ENCODE measurements around the gene ZNF507. TPM values are rescaled to one million over a fixed set of nuclear protein-coding genes. Genes with fewer than 3 reads are reported as not detected.
"Not testable (repeated sequence)": the region's sequence is repeated elsewhere in the genome, so short reads cannot be mapped to it uniquely, and the experiment has no call there.

The ZNF507 gene
- total RNA-seq, 1 donor from 2014 or later = 20.3 TPM

DNA sequence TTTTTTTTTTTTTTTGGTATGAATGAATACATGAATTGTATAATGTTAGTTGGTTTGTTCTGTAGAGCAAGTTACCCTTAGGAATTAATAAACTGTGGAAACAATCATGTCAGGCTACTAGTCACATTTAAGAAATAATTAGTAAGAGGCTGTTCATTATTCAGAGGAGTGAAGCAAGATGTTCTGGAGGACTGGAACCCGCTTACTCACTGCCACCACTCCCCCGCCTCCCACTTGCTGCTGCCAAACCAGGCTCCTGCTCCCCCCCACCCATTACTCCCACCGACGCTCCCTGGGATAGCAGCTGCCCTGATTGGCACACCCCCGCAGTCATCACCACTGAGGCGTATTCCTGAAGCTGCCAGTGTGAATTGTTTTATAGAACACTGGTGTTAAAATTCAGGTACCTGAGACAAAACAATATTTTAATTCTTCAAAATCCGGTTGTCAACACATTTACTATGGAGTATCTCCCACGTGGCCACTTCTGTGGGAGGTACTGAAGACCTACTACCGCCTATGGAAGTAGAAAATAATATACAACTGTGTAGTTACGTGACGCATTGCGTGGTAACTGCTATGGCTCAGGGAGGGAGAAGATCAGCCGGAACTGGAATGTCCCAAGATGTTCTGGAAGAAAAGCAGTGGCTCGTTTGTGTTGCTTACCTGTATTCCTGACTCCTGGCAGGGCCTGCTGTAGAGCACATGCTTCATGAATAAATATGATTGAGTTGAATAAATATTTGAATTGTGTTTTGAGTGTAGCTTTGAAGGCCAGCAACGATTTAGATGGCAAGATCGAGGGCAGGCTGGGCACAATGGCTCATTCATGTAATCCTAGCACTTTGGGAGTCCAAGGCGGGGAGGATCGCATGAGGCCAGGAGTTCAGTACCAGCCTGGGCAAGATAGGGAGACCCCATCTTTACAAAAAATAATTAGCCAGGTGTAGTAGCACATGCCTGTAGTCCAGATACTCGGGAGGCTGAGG, 61.9 kb downstream of the ZNF507 start:
- peak; percentile 87 for DNase-seq (ENCODE audit: low read depth)

- DNase-seq (ENCODE audit: low read depth) = no peak
These were observed 69.8 kb downstream of the ZNF507 start for GRCh38 chr19:32415246-32415645.

DNA sequence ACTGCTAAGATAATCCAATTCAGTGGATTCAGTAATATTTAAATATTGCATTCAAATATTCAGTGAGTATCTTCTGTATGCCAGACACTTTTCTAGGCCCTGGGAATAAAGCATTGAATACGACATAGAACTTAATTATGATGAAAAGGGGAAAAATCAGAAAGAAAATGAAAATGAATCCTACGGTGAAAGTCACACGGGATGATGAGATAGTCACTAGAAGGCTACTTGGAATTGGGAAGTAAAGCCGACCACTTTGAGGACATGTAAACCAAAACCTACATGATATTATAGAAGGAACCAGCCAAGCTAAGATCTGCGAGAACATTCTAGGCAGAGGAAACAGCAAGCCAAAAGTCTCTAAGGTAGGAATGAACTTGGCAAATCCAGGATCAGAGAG, 70.3 kb downstream of the ZNF507 start:
- no peak for DNase-seq (ENCODE audit: low read depth)

DNA sequence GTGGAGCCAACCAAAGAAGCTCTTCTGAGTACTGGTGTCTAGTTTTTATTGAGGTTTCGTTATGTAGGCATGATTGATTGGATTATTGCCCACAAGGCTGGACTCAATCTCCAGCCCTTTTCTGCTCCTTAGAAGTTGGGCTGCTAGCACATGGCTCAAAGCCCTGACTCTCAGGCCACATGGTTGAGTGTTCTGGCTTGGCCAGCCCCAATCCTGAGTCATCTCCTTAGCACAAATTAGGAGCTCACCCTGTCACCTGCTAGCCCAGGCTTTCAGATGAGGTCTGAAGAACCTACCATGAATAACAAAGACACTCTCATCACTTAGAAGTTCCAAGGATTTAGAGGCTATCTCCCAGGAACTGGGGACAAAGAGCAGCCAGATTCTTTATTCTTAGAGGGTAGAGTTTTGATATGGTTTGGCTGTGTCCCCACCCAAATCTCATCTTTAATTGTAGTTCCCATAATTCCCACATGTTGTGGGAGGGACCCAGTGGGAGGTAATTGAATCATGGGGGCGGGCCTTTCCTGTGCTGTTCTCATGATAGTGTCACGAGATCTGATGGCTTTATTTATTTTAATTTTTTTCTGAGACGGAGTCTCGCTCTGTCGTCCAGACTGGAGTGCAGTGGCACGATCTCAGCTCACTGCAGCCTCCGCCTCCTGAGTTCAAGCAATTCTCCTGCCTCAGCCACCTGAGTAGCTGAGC, 71.5 kb downstream of the ZNF507 start:
- DNase-seq (ENCODE audit: low read depth) = no peak

- DNase-seq (ENCODE audit: low read depth) = no peak
These were observed 72.7 kb downstream of the ZNF507 start for GRCh38 chr19:32418155-32418554.

- no peak for DNase-seq (ENCODE audit: low read depth)
These were observed 76.4 kb downstream of the ZNF507 start for GRCh38 chr19:32421589-32422361.

- DNase-seq (ENCODE audit: low read depth) = no peak
These were observed 77.0 kb downstream of the ZNF507 start for GRCh38 chr19:32422435-32422834.

DNA sequence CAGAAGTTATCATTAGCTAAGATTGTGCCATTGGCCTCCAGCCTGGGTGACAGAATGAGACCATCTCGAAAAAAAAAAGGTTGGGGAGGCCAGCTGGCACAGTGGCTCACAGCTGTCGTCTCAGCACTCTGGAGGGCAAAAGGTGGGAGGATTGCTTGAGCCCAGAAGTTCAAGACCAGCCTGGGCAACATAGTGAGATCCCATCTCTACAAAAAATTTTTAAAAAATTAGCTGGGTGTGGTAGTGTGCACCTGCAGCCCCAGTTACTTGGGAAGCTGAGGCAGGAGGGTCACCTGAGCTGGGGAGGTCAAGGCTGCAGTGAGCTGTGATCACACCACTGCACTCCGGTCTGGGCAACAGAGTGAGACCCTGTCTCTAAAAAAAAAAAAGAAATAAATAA, 78.5 kb downstream of the ZNF507 start:
- DNase-seq (ENCODE audit: low read depth) = not testable (repeated sequence)

DNA sequence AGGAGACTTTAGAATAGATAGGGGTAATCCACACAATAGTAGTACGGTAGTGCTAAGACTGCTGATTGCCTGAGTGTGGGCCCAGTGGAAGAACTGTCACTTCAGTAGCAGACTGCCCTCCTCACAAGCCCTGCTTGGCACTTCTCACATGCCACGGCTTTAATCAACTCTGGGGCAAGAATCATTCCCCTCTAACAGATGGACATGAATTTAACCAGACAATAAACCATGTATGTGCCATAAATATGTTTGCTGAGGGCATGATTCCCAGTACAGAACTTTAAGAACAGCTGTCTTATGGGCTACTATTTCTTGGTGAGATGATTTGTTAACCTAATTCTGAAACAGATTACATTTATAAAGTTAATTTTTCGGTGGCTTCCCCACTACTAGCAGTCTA, 82.1 kb downstream of the ZNF507 start:
- DNase-seq (ENCODE audit: low read depth) = no peak

DNA sequence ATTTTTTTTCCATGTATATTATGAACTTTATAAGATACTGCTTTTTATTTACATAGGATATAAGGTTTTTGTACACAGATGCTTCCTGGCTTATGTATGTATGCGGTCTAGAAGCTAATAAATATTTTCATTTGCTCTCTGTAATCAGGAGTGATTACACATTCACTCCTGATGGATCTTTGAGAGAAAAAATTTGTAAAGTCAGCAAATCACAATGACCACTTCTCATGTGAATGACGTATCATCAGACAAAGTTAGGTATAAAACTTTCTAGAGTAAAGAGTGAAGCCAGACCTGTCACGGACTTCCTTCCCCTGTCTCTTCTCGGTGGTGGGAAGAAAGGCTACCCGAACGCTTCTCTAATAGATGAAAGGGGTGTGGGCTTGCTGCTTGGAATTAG, 91.3 kb downstream of the ZNF507 start:
- no peak for DNase-seq (ENCODE audit: low read depth)

DNA sequence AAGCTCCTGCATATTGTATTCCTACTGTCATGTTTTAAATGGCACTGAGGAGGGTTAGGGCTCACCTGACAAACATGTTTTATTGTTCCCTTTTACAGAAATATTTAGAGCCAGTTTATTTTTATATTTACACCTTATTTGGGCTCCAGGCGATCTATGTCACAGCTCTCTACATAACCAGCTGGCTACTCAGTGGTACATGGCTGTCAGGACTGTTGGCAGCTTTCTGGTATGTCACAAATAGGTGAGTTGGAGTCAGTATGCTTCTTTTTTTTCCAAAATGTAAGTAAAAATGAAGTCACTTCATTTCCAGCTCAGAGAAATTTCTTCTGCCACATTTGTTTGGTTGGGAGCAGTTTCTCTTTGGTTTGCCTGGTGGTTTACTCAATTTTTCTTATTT, 91.7 kb downstream of the ZNF507 start:
- no peak for DNase-seq (ENCODE audit: low read depth)

Other genes starting within 250 kb of the ZNF507 start
- 12.3 and 19.3 TPM in 2 replicates for gene DPY19L3, start 60.2 kb downstream of the ZNF507 start, total RNA-seq
- gene PDCD5, start 235.6 kb downstream of the ZNF507 start, total RNA-seq = 105 and 167 TPM in 2 replicates

All from renal cortical epithelial cell (primary cell).